Left ventricle myocardium inferior (tissue), 1 donor: ENCODE data around the gene MCAT. TPM values are rescaled to one million over a fixed set of nuclear protein-coding genes. Genes with fewer than 3 reads are reported as not detected.

Experiments used
- DNase-seq: peaks from one replicate; pipeline ENCODE4 v3.0.0-alpha.2; 2020
- H3K27ac ChIP-seq: fragments of 200-600 bp; replicated peaks from 2 replicates; pipeline ENCODE4 v1.8.0; 2021
- H3K27me3 ChIP-seq: fragments of 200-600 bp; 2 replicates; pipeline ENCODE4 v1.8.0; 2021; ENCODE audit warnings: low read depth
- H3K36me3 ChIP-seq: fragments of 200-600 bp; 2 replicates; pipeline ENCODE4 v1.8.0; 2021
- H3K4me1 ChIP-seq: fragments of 200-600 bp; 2 replicates; pipeline ENCODE4 v1.8.0; 2021
- H3K4me3 ChIP-seq: fragments of 200-600 bp; 2 replicates; pipeline ENCODE4 v1.8.0; 2021; ENCODE audit warnings: mild to moderate bottlenecking, moderate library complexity
- H3K9me3 ChIP-seq: fragments of 200-600 bp; replicated peaks from 2 replicates; pipeline ENCODE4 v1.8.0; 2021
- CTCF ChIP-seq: fragments of 200-600 bp; IDR thresholded peaks from 2 replicates; pipeline ENCODE4 v1.8.0; 2021; ENCODE audit warnings: antibody characterized with exemption, mild to moderate bottlenecking, borderline replicate concordance
- intact Hi-C: fragments of 100-400 bp; cut with micrococcal nuclease; formaldehyde crosslinking; loops from one replicate; pipeline ENCODE4 v1.11.0; 2022
- total RNA-seq: library from RNA; stranded (reverse); fragmentation: NEBNext Ultra II Directional; extraction: Animal tissue kit (Norgen Biotek cat#: 25700); gene quantifications from one replicate; pipeline ENCODE4 v1.2.1, GENCODE V29; 2021
- donor health status: DM: no; HTN: yes; CAD: no; lungs with severe emphysema.

MCAT gene
- total RNA-seq, 1 donor from 2014 or later, result 16.4 TPM

- Histone ChIP-seq H3K27ac (no peak overlapping the region), H3K36me3 (no peaks in the 10 kb centered on the region), H3K9me3 (peaks cover 12% of the 10 kb centered on the region), H3K4me1 (peaks cover 50% of the 10 kb centered on the region), H3K4me3 (no peak overlapping the region), H3K27me3 (no peaks in the 10 kb centered on the region)
- no peak for DNase-seq
- intact Hi-C loops, result no loop called here
- TF ChIP-seq CTCF, result no peak
These were observed 46.8 kb downstream of the MCAT start for GRCh38 chr22:43096420-43096819.

GRCh38 chr22:43094551-43094950 lies 48.6 kb downstream of the MCAT start:
- Histone ChIP-seq H3K27me3 (no peaks in the 10 kb centered on the region), H3K4me1 (peaks cover 41% of the 10 kb centered on the region), H3K27ac (peak overlapping the region; percentile 65), H3K36me3 (no peaks in the 10 kb centered on the region), H3K9me3 (peaks cover 12% of the 10 kb centered on the region), H3K4me3 (no peak overlapping the region)
- no peak for TF ChIP-seq CTCF
- intact Hi-C loops, result no loop called here
- no peak for DNase-seq

- H3K36me3 ChIP-seq, result no peaks in the 10 kb centered on the region
- peaks cover 12% of the 10 kb centered on the region for H3K9me3 ChIP-seq
- DNase-seq, result peak; percentile 70
- H3K27me3 ChIP-seq, result no peaks in the 10 kb centered on the region
- peaks cover 40% of the 10 kb centered on the region for H3K4me1 ChIP-seq
- intact Hi-C loops, result no loop called here
- peak overlapping the region; percentile 57 for H3K27ac ChIP-seq
- H3K4me3 ChIP-seq, result no peak overlapping the region
- TF ChIP-seq CTCF, result peak; percentile 26
These were observed 49.1 kb downstream of the MCAT start for GRCh38 chr22:43094085-43094484.

GRCh38 chr22:43092085-43092484 lies 51.1 kb downstream of the MCAT start:
- no peak for DNase-seq
- Histone ChIP-seq H3K27ac (no peak overlapping the region), H3K27me3 (no peaks in the 10 kb centered on the region), H3K9me3 (peaks cover 9% of the 10 kb centered on the region), H3K36me3 (no peaks in the 10 kb centered on the region), H3K4me1 (peaks cover 38% of the 10 kb centered on the region), H3K4me3 (no peak overlapping the region)
- TF ChIP-seq CTCF, result no peak
- intact Hi-C loops, result no loop called here

- H3K4me1 ChIP-seq, result peaks cover 50% of the 10 kb centered on the region
- no peaks in the 10 kb centered on the region for H3K27me3 ChIP-seq
- H3K4me3 ChIP-seq, result no peak overlapping the region
- intact Hi-C loops, result no loop called here
- no peaks in the 10 kb centered on the region for H3K36me3 ChIP-seq
- DNase-seq, result peak; percentile 34
- no peaks in the 10 kb centered on the region for H3K9me3 ChIP-seq
- TF ChIP-seq CTCF, result peak; percentile 50
- peak overlapping the region; percentile 82 for H3K27ac ChIP-seq
These were observed 52.9 kb downstream of the MCAT start for GRCh38 chr22:43090130-43090789.
